ENCODE measurements around the gene CORO1C. TPM values are rescaled to one million over a fixed set of nuclear protein-coding genes. Genes with fewer than 3 reads are reported as not detected.

Gene CORO1C
- polyA plus RNA-seq, 2 of the 4 experiments (the other 2 are of a cell fraction) = 166 to 245 TPM

DNA sequence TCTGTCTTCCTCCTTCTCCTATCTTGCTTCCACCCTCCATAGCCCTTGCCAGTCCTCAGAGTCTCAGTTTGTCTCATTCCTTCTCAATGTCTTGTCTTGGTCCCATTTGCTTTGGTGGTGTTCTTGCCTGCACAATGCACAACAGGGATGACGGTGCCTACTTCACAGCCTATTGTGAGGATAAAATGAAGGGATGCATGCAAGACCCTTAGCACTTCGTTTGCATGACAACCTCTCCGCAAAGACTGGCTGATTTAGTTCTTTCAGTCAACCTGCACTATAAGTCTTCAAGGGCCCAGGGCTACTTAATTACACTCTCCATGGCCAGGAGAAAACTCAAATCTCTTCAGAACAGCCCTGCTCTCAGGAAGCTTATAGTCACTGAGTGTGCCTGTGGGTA is 106.1 kb downstream of the CORO1C start:
- H3K4me3 ChIP-seq = no peak overlapping the region
- TF ChIP-seq FOSB (CRISPR knock-in tag; IDR thresholded peaks at IDR 0.05) = no peak
- TF ChIP-seq CBX8 (IDR thresholded peaks at IDR 0.05) = no peak
- no peak for TF ChIP-seq HMGXB4 (CRISPR knock-in tag; IDR thresholded peaks at IDR 0.05; ENCODE audit: borderline replicate concordance)
- TF ChIP-seq RAD21 (conservative IDR thresholded peaks at IDR 0.05 in 1 of 2, IDR thresholded peaks at IDR 0.05 in 1 of 2) = no peak
- TF ChIP-seq RNF2 (IDR thresholded peaks at IDR 0.05; ENCODE audit: borderline replicate concordance, low read depth) = no peak
- no peak for TF ChIP-seq ZSCAN20 (CRISPR knock-in tag; IDR thresholded peaks at IDR 0.05)
- no peak for TF ChIP-seq HOXA7 (CRISPR knock-in tag; IDR thresholded peaks at IDR 0.05)
- TF ChIP-seq ESRRA (IDR thresholded peaks at IDR 0.05; ENCODE audit: borderline replicate concordance, low read length) = no peak
- TF ChIP-seq NPAS2 (CRISPR knock-in tag; IDR thresholded peaks at IDR 0.05; ENCODE audit: borderline replicate concordance) = no peak
- TF ChIP-seq CHD2 (IDR thresholded peaks at IDR 0.05; ENCODE audit: low read length, partially characterized antibody) = no peak
- no peak for TF ChIP-seq HOXB13 (CRISPR knock-in tag; IDR thresholded peaks at IDR 0.05; ENCODE audit: low read depth)
- no peak for TF ChIP-seq CBX2 (IDR thresholded peaks at IDR 0.05; ENCODE audit: borderline replicate concordance, low read depth)
- TF ChIP-seq, protein P1, sequence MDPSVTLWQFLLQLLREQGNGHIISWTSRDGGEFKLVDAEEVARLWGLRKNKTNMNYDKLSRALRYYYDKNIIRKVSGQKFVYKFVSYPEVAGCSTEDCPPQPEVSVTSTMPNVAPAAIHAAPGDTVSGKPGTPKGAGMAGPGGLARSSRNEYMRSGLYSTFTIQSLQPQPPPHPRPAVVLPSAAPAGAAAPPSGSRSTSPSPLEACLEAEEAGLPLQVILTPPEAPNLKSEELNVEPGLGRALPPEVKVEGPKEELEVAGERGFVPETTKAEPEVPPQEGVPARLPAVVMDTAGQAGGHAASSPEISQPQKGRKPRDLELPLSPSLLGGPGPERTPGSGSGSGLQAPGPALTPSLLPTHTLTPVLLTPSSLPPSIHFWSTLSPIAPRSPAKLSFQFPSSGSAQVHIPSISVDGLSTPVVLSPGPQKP (IDR thresholded peaks at IDR 0.05; ENCODE audit: low read depth, low read length) = no peak
- no peak for TF ChIP-seq FOXS1 (CRISPR knock-in tag; IDR thresholded peaks at IDR 0.05)
- TF ChIP-seq TFCP2L1 (CRISPR knock-in tag; IDR thresholded peaks at IDR 0.05) = no peak
- TF ChIP-seq, protein P2, sequence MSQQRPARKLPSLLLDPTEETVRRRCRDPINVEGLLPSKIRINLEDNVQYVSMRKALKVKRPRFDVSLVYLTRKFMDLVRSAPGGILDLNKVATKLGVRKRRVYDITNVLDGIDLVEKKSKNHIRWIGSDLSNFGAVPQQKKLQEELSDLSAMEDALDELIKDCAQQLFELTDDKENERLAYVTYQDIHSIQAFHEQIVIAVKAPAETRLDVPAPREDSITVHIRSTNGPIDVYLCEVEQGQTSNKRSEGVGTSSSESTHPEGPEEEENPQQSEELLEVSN (IDR thresholded peaks at IDR 0.05; ENCODE audit: borderline replicate concordance, low read depth) = no peak
- no peak overlapping the region for H3K4me2 ChIP-seq
- ATAC-seq = no peak
- H3K4me1 ChIP-seq = peaks cover 23% of the 10 kb centered on the region
- DNase-seq (ENCODE audit: low read depth in 1 of 2, low spot score in 1 of 2) = no peak
- POLR2A ChIA-PET = no interaction called here
- no peak for FAIRE-seq
- CTCF ChIA-PET = no interaction called here
- WGBS (ENCODE audit: missing lambda C conversion rate) = 64% methylated on average over 3 of the region's 3 CpGs
- no peak overlapping the region for H3K27ac ChIP-seq
- no peaks in the 10 kb centered on the region for H3K9me3 ChIP-seq

GRCh38 chr12:108623577-108623976 is 107.7 kb downstream of the CORO1C start:
- CTCF ChIA-PET = interaction anchor here (0.6 to 1.3 kb wide), 3 partner anchors 8 to 59 kb away, joined by 3 to 6 read pairs (median 4); no protein-coding TSS in a partner anchor
- TF ChIP-seq POLR2AphosphoS2 (conservative IDR thresholded peaks at IDR 0.05; ENCODE audit: low read length) (no peak), RARB (CRISPR knock-in tag; IDR thresholded peaks at IDR 0.05) (no peak), MYC (IDR thresholded peaks at IDR 0.05; ENCODE audit: borderline replicate concordance, low read length) (no peak), JUNB (IDR thresholded peaks at IDR 0.05) (no peak), HOXB13 (CRISPR knock-in tag; IDR thresholded peaks at IDR 0.05; ENCODE audit: low read depth) (no peak), USF2 (IDR thresholded peaks at IDR 0.05) (no peak), RNF2 (IDR thresholded peaks at IDR 0.05; ENCODE audit: borderline replicate concordance, low read depth) (no peak), HEYL (CRISPR knock-in tag; IDR thresholded peaks at IDR 0.05) (no peak), NR3C1 (IDR thresholded peaks at IDR 0.05) (no peak), ZNF302 (CRISPR knock-in tag; IDR thresholded peaks at IDR 0.05) (no peak), FOSL2 (IDR thresholded peaks at IDR 0.05) (no peak), FOSL2 (CRISPR knock-in tag; IDR thresholded peaks at IDR 0.05) (no peak), RAD21 (conservative IDR thresholded peaks at IDR 0.05 in 1 of 2, IDR thresholded peaks at IDR 0.05 in 1 of 2) (no peak), EHF (CRISPR knock-in tag; IDR thresholded peaks at IDR 0.05) (no peak), BCL3 (IDR thresholded peaks at IDR 0.05) (no peak), FOSB (CRISPR knock-in tag; IDR thresholded peaks at IDR 0.05) (no peak)

More at GRCh38 chr12:108623577-108623976, 107.7 kb downstream of the CORO1C start:
- Histone ChIP-seq H3K9me3 (no peaks in the 10 kb centered on the region), H3K4me1 (peaks cover 7% of the 10 kb centered on the region), H3K4me3 (no peak overlapping the region), H3K27ac (no peak overlapping the region), H3K4me2 (no peak overlapping the region)
- ATAC-seq = no peak
- FAIRE-seq = no peak
- WGBS (ENCODE audit: missing lambda C conversion rate) = 67% methylated on average over 7 of the region's 8 CpGs
- POLR2A ChIA-PET = no interaction called here
- DNase-seq (ENCODE audit: low read depth in 1 of 2, low spot score in 1 of 2) = no peak
